ENCODE results near the gene ENPEP.
"Not testable (repeated sequence)": the region's sequence is repeated elsewhere in the genome, so short reads cannot be mapped to it uniquely, and the experiment has no call there.

The ENPEP gene

DNA sequence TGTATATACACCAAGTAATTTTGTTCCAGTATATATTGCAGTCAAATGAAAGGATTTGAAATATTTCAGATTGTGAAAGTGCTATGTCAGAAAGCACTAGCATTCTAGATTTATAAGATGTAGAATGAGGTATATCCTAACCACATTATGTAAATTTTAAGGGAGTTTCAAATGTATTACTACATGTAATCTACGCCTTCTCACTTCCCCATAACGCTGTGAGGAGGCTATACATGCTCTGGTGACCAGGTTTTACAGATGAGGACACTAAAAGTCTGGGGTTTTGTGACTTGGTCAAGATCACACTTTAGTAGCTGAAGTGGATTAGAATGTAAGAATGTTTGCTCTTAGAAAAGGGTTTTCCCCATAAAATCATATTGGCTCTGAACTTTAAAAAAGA is 8.1 kb downstream of the ENPEP start:
- Histone ChIP-seq H3K36me3 (ENCODE audit: control insufficient read depth, insufficient read depth, low read length) (no peaks in the 10 kb centered on the region), H3K27me3 (ENCODE audit: control insufficient read depth, insufficient read depth, low read length) (no peaks in the 10 kb centered on the region), H3K4me3 (ENCODE audit: low read length) (no peak overlapping the region), H3K4me1 (ENCODE audit: control insufficient read depth, insufficient read depth, low read length) (0 out of 2 replicates have a peak, but pooled peaks cover 1% of the 10 kb centered on the region), H3K9me3 (ENCODE audit: control insufficient read depth, insufficient read depth, low read length) (no peaks in the 10 kb centered on the region), H3K27ac (ENCODE audit: low read length) (no peak overlapping the region)
- DNase-seq (ENCODE audit: low read depth, low spot score): no peak
- no CpG with 5 or more reads among the region's 2 CpGs for WGBS (ENCODE audit: insufficient coverage, insufficient read length)

DNA sequence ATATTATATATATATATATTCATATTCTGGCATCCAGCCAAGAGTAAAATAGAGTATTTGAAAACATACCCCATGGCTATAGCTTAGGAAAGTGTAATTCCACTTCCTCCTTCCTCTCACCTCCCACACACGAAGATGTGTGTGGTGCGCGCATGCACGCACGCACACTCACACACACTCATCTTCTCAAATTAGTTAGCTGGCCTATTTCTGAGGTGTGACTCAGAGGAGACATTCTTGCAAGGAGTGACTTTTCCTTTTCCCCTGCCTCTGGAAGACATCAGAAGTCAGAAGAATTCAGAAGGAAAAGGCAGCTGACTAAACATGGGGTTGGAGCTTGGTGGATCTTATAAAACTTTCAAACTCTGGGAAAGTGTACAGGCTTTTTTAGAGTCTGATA is 8.8 kb downstream of the ENPEP start:
- DNase-seq (ENCODE audit: low read depth, low spot score): no peak
- no CpG with 5 or more reads among the region's 5 CpGs for WGBS (ENCODE audit: insufficient coverage, insufficient read length)

DNA sequence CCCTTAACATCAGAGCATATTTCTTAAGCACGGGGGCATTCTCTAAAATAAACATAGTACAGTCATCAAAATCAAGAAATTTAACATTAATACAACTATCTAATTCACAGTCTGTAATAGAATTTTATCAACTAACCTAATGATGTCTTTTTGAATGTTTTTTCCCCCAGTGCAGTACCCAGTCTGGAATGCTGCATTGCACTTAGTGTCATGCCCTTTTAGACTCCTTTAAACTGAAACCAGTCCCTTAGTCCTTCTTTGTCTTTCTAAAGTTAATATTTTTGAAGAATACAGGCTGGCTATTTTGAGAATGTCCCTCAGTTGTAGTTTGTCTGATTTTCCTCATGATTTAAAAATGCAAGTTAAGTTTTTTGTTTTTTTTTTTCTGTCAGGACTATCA is 9.5 kb downstream of the ENPEP start:
- Histone ChIP-seq H3K36me3 (ENCODE audit: control insufficient read depth, insufficient read depth, low read length) (no peaks in the 10 kb centered on the region), H3K27me3 (ENCODE audit: control insufficient read depth, insufficient read depth, low read length) (no peaks in the 10 kb centered on the region), H3K4me3 (ENCODE audit: low read length) (no peak overlapping the region), H3K4me1 (ENCODE audit: control insufficient read depth, insufficient read depth, low read length) (0 out of 2 replicates have a peak, but pooled peaks cover 1% of the 10 kb centered on the region), H3K27ac (ENCODE audit: low read length) (no peak overlapping the region), H3K9me3 (ENCODE audit: control insufficient read depth, insufficient read depth, low read length) (no peaks in the 10 kb centered on the region)
- WGBS (ENCODE audit: insufficient coverage, insufficient read length): no CpG with 5 or more reads among the region's 1 CpG
- DNase-seq (ENCODE audit: low read depth, low spot score): no peak

More for the DNA sequence above, 8.8 kb downstream of the ENPEP start:
- Histone ChIP-seq H3K9me3 (ENCODE audit: control insufficient read depth, insufficient read depth, low read length) (no peaks in the 10 kb centered on the region), H3K27ac (ENCODE audit: low read length) (no peak overlapping the region), H3K36me3 (ENCODE audit: control insufficient read depth, insufficient read depth, low read length) (no peaks in the 10 kb centered on the region), H3K4me1 (ENCODE audit: control insufficient read depth, insufficient read depth, low read length) (0 out of 2 replicates have a peak, but pooled peaks cover 1% of the 10 kb centered on the region), H3K27me3 (ENCODE audit: control insufficient read depth, insufficient read depth, low read length) (no peaks in the 10 kb centered on the region), H3K4me3 (ENCODE audit: low read length) (no peak overlapping the region)

DNA sequence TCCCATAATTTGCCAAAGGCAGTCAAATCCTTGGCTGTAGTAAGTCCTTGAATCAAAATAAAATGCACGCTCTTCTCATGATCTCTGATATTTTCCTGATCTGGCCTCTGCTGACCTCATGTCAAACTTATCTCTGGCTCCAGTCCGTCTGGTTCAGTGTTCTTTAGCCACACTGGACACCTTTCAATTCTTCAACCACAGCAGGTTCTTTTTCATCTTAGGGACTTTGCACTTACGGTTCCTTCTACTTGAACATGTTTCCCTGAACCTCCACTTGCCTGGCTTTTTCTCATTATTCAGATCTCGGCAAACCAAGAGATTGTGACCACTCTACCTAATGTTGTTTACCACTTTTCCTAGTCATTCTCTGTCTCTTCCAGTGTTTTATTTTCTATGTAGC is 10.3 kb downstream of the ENPEP start:
- Histone ChIP-seq H3K27me3 (ENCODE audit: control insufficient read depth, insufficient read depth, low read length) (no peaks in the 10 kb centered on the region), H3K36me3 (ENCODE audit: control insufficient read depth, insufficient read depth, low read length) (no peaks in the 10 kb centered on the region), H3K4me1 (ENCODE audit: control insufficient read depth, insufficient read depth, low read length) (0 out of 2 replicates have a peak, but pooled peaks cover 1% of the 10 kb centered on the region), H3K4me3 (ENCODE audit: low read length) (no peak overlapping the region), H3K27ac (ENCODE audit: low read length) (no peak overlapping the region), H3K9me3 (ENCODE audit: control insufficient read depth, insufficient read depth, low read length) (no peaks in the 10 kb centered on the region)
- WGBS (ENCODE audit: insufficient coverage, insufficient read length): no CpG with 5 or more reads among the region's 4 CpGs
- DNase-seq (ENCODE audit: low read depth, low spot score): no peak

DNA sequence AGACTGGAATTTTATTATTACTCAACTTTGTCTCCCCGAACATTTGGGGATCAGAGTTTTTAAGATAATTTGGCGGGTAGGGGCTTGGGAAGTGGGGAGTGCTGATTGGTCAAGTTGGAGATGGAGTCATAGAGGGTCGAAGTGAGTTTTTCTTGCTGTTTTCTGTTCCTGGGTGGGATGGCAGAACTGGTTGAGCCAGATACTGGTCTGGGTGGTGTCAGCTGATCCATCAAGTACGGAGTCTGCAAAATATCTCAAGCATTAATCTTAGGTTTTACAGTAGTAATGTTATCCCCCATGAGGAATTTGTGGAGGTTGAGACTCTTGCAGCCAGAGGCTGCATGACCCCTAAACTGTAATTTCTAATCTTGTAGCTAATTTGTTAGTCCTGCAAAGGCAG is 10.9 kb downstream of the ENPEP start:
- not testable (repeated sequence) for H3K27ac ChIP-seq (ENCODE audit: low read length); H3K4me1 ChIP-seq (ENCODE audit: control insufficient read depth, insufficient read depth, low read length); DNase-seq (ENCODE audit: low read depth, low spot score); H3K4me3 ChIP-seq (ENCODE audit: low read length); H3K9me3 ChIP-seq (ENCODE audit: control insufficient read depth, insufficient read depth, low read length); H3K27me3 ChIP-seq (ENCODE audit: control insufficient read depth, insufficient read depth, low read length); H3K36me3 ChIP-seq (ENCODE audit: control insufficient read depth, insufficient read depth, low read length)
- no CpG with 5 or more reads among the region's 4 CpGs for WGBS (ENCODE audit: insufficient coverage, insufficient read length)

DNA sequence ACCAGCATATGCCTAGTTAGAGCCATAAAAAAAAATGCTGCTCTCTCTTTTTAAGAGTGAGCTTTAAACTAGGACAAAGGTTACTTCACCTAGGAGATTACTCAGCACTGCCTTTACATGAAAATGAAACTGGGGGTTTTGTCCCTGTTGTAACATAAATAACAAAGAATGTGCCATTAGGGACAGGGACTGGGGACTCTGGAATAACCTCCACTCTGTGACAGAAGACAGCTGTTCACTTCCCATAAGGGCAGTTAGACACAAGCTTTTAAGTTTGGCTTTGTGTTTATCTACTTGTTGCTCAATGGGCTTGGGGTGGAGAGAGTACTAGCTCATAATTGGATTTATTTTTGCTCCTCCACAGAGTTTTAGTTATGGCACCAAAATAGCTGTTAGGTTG is 11.9 kb downstream of the ENPEP start:
- DNase-seq (ENCODE audit: low read depth, low spot score): no peak
- no peaks in the 10 kb centered on the region for H3K27me3 ChIP-seq (ENCODE audit: control insufficient read depth, insufficient read depth, low read length)
- no peaks in the 10 kb centered on the region for H3K9me3 ChIP-seq (ENCODE audit: control insufficient read depth, insufficient read depth, low read length)
- no peaks in the 10 kb centered on the region for H3K36me3 ChIP-seq (ENCODE audit: control insufficient read depth, insufficient read depth, low read length)
- 0 out of 2 replicates have a peak, but pooled peaks cover 1% of the 10 kb centered on the region for H3K4me1 ChIP-seq (ENCODE audit: control insufficient read depth, insufficient read depth, low read length)
- no peak overlapping the region for H3K4me3 ChIP-seq (ENCODE audit: low read length)
- H3K27ac ChIP-seq (ENCODE audit: low read length): no peak overlapping the region

GRCh38 chr4:110489901-110490508 is 14.1 kb downstream of the ENPEP start:
- WGBS (ENCODE audit: insufficient coverage, insufficient read length): 100% methylated on average over 2 of the region's 6 CpGs
- Histone ChIP-seq H3K36me3 (ENCODE audit: control insufficient read depth, insufficient read depth, low read length) (no peaks in the 10 kb centered on the region), H3K27me3 (ENCODE audit: control insufficient read depth, insufficient read depth, low read length) (no peaks in the 10 kb centered on the region), H3K4me3 (ENCODE audit: low read length) (no peak overlapping the region), H3K27ac (ENCODE audit: low read length) (no peak overlapping the region), H3K9me3 (ENCODE audit: control insufficient read depth, insufficient read depth, low read length) (no peaks in the 10 kb centered on the region), H3K4me1 (ENCODE audit: control insufficient read depth, insufficient read depth, low read length) (0 out of 2 replicates have a peak, but pooled peaks cover 1% of the 10 kb centered on the region)
- DNase-seq (ENCODE audit: low read depth, low spot score): no peak

GRCh38 chr4:110492522-110492921 is 16.6 kb downstream of the ENPEP start:
- H3K4me1 ChIP-seq (ENCODE audit: control insufficient read depth, insufficient read depth, low read length): no peaks in the 10 kb centered on the region
- no peaks in the 10 kb centered on the region for H3K27me3 ChIP-seq (ENCODE audit: control insufficient read depth, insufficient read depth, low read length)
- H3K36me3 ChIP-seq (ENCODE audit: control insufficient read depth, insufficient read depth, low read length): no peaks in the 10 kb centered on the region
- no peaks in the 10 kb centered on the region for H3K9me3 ChIP-seq (ENCODE audit: control insufficient read depth, insufficient read depth, low read length)
- H3K27ac ChIP-seq (ENCODE audit: low read length): no peak overlapping the region
- H3K4me3 ChIP-seq (ENCODE audit: low read length): no peak overlapping the region
- no peak for DNase-seq (ENCODE audit: low read depth, low spot score)
- WGBS (ENCODE audit: insufficient coverage, insufficient read length): no CpG with 5 or more reads among the region's 5 CpGs

DNA sequence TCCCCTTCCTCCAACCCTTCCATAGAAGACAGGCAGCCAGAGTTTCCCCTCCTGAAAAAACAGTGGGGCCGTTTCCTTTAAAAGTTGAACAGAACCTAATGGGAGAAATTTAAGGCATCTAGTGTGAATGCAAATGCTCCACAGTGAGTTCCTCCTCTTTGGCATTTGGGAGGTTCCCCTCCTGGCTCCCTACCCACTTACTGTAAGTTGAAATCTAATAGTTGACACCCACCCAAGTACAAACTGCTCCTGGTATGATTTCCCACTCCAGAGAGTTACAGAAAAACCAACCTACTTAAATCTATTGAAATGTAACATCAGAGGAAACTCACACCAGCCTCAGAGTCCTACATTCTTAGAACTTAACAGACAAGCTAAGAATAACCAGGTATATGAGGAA is 17.6 kb downstream of the ENPEP start:
- no peak for DNase-seq (ENCODE audit: low read depth, low spot score)
- Histone ChIP-seq H3K27me3 (ENCODE audit: control insufficient read depth, insufficient read depth, low read length) (no peaks in the 10 kb centered on the region), H3K27ac (ENCODE audit: low read length) (no peak overlapping the region), H3K4me3 (ENCODE audit: low read length) (no peak overlapping the region), H3K9me3 (ENCODE audit: control insufficient read depth, insufficient read depth, low read length) (no peaks in the 10 kb centered on the region), H3K4me1 (ENCODE audit: control insufficient read depth, insufficient read depth, low read length) (no peaks in the 10 kb centered on the region), H3K36me3 (ENCODE audit: control insufficient read depth, insufficient read depth, low read length) (no peaks in the 10 kb centered on the region)
- no CpG with 5 or more reads among the region's 1 CpG for WGBS (ENCODE audit: insufficient coverage, insufficient read length)

GRCh38 chr4:110498420-110498819 is 22.5 kb downstream of the ENPEP start:
- Histone ChIP-seq H3K4me1 (ENCODE audit: control insufficient read depth, insufficient read depth, low read length) (no peaks in the 10 kb centered on the region), H3K27ac (ENCODE audit: low read length) (no peak overlapping the region), H3K4me3 (ENCODE audit: low read length) (no peak overlapping the region), H3K27me3 (ENCODE audit: control insufficient read depth, insufficient read depth, low read length) (no peaks in the 10 kb centered on the region), H3K9me3 (ENCODE audit: control insufficient read depth, insufficient read depth, low read length) (no peaks in the 10 kb centered on the region), H3K36me3 (ENCODE audit: control insufficient read depth, insufficient read depth, low read length) (no peaks in the 10 kb centered on the region)
- no CpG with 5 or more reads among the region's 5 CpGs for WGBS (ENCODE audit: insufficient coverage, insufficient read length)
- DNase-seq (ENCODE audit: low read depth, low spot score): no peak

DNA sequence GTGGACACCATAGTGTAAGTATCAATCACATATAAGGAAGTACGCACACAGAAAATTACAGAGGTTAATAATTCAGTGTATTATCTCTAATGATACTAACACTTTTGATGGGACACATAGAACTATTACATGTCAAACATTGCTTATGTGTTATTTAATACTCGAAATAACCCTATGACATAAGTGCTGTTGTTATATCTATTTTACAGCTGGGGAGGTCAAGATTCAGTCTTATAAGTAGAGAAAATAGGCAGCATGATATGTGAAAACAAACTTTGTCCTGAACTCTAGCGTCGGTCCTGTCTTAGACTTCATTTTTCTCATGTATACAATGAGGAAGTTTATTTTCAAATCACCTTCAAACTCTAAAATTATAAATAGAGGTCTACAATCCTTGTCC is 23.2 kb downstream of the ENPEP start:
- H3K4me1 ChIP-seq (ENCODE audit: control insufficient read depth, insufficient read depth, low read length): no peaks in the 10 kb centered on the region
- H3K36me3 ChIP-seq (ENCODE audit: control insufficient read depth, insufficient read depth, low read length): no peaks in the 10 kb centered on the region
- H3K27ac ChIP-seq (ENCODE audit: low read length): no peak overlapping the region
- no peaks in the 10 kb centered on the region for H3K27me3 ChIP-seq (ENCODE audit: control insufficient read depth, insufficient read depth, low read length)
- no CpG with 5 or more reads among the region's 4 CpGs for WGBS (ENCODE audit: insufficient coverage, insufficient read length)
- no peak for DNase-seq (ENCODE audit: low read depth, low spot score)
- no peak overlapping the region for H3K4me3 ChIP-seq (ENCODE audit: low read length)
- no peaks in the 10 kb centered on the region for H3K9me3 ChIP-seq (ENCODE audit: control insufficient read depth, insufficient read depth, low read length)

Measured in iPS DF 6.9 (cell line).